Spleen (tissue), 11 donors: ENCODE results near the gene COL4A1. TPM values are rescaled to one million over a fixed set of nuclear protein-coding genes. Genes with fewer than 3 reads are reported as not detected.

Experiments used
- DNase-seq: peaks from one replicate; pipeline ENCODE4 v3.0.0-alpha.2; 2020
- H3K27ac ChIP-seq, 8 donors: fragments of 200-600 bp; sonication (generic) in 7 of 8; 1 replicate in 4 of 8; 2 replicates in 4 of 8; pipeline versions ENCODE4 v1.5.0 to v1.8.0; 2016 to 2021; ENCODE audit warnings: inconsistent platforms in 4 of 8, mild to moderate bottlenecking in 4 of 8, moderate library complexity in 1 of 8
- H3K27me3 ChIP-seq, 7 donors: fragments of 200-600 bp; sonication (generic) in 6 of 7; replicated peaks in 1 of 7; 1 replicate in 4 of 7; 2 replicates in 3 of 7; pipeline versions ENCODE4 v1.5.0 to v1.8.0; 2016 to 2021; ENCODE audit warnings: inconsistent platforms in 3 of 7, mild to moderate bottlenecking in 1 of 7
- H3K36me3 ChIP-seq, 6 donors: fragments of 200-600 bp; sonication (generic) in 5 of 6; 1 replicate in 4 of 6; 2 replicates in 2 of 6; pipeline versions ENCODE4 v1.5.0 to v1.8.0; 2016 to 2021; ENCODE audit warnings: inconsistent platforms in 2 of 6
- H3K4me1 ChIP-seq, 6 donors: fragments of 200-600 bp; sonication (generic) in 5 of 6; 1 replicate in 3 of 6; 2 replicates in 3 of 6; pipeline versions ENCODE4 v1.5.0 to v1.8.0; 2016 to 2021; ENCODE audit warnings: inconsistent platforms in 3 of 6
- H3K4me3 ChIP-seq, 8 donors: fragments of 200-600 bp; sonication (generic) in 7 of 8; 1 replicate in 4 of 8; 2 replicates in 4 of 8; pipeline versions ENCODE4 v1.5.0 to v1.8.0; 2016 to 2021; ENCODE audit warnings: inconsistent platforms in 4 of 8, mild to moderate bottlenecking in 4 of 8, moderate library complexity in 2 of 8
- H3K9me3 ChIP-seq, 8 donors: fragments of 200-600 bp; sonication (generic) in 7 of 8; 1 replicate in 4 of 8; 2 replicates in 4 of 8; pipeline versions ENCODE4 v1.5.0 to v1.8.0; 2016 to 2021; ENCODE audit warnings: inconsistent platforms in 4 of 8
- CTCF ChIP-seq, 11 experiments: fragments of 200-600 bp in 7 of 11; fragments of 450-650 bp in 4 of 11; sonication (generic) in 4 of 11; IDR thresholded peaks in 8 of 11; conservative IDR thresholded peaks in 3 of 11; 1 replicate in 7 of 11; 2 replicates in 4 of 11; pipeline versions ENCODE4 v1.4.0 to v1.8.0; 2016 to 2021; ENCODE audit warnings: antibody characterized with exemption in 11 of 11, inconsistent platforms in 4 of 11, mild to moderate bottlenecking in 1 of 11
- POLR2A ChIP-seq, 3 donors: fragments of 450-650 bp; IDR thresholded peaks; one replicate each; pipeline ENCODE4 v1.5.1; 2017; ENCODE audit warnings: antibody characterized with exemption in 3 of 3, mild to moderate bottlenecking in 1 of 3
- POLR2AphosphoS5 ChIP-seq, 3 donors: sonication (generic); formaldehyde crosslinking; IDR thresholded peaks; one replicate each; pipeline ENCODE4 v1.5.1; 2017; ENCODE audit warnings: antibody characterized with exemption in 3 of 3
- WGBS, 5 donors: extraction: QIAGEN DNeasy Blood & Tissue Kit in 3 of 5; methylation state at CpG; one replicate each; pipeline versions ENCODE4 v1.1.5 to v1.1.7; 2013 to 2018; 5-methylcytosine and 5-hydroxymethylcytosine counted together
- intact Hi-C: fragments of 100-400 bp; cut with DNase I; formaldehyde crosslinking; loops from one replicate; pipeline ENCODE4 v1.15.0; 2023; ENCODE audit warnings: low total_unique reads
- polyA plus RNA-seq, 3 donors: library from polyadenylated mRNA; stranded (reverse); fragments of 200-250 nt; gene quantifications; one replicate each; pipeline ENCODE4 v1.2.1, GENCODE V29; 2013
- total RNA-seq, 7 donors: library from RNA; depleted of rRNA in 3 of 7; stranded (reverse); fragments of >200 nt in 3 of 7; fragmentation: NEBNext Ultra II Directional in 4 of 7; extraction: Animal tissue kit (Norgen Biotek cat#: 25700) in 4 of 7; gene quantifications; one replicate each; pipeline versions ENCODE4 v1.1.0 to v1.2.1, GENCODE V29; 2016 to 2021
- donor health status: healthy with polysubstance abuse.
- donor health status: DM: no; HTN: no; CAD: no; lungs with moderate emphysema.
- donor health status: DM: no; HTN: no; CAD: no.
- donor health status: Bipolar disorder and iron deficiency.
- donor health status: healthy.
- donor health status: DM: no; HTN: no; CAD: no.
- donor health status: DM: yes; HTN: yes; CAD: no.

The COL4A1 gene
- total and polyA plus RNA-seq, 10 donors, result 37.9 to 959 (median 340) TPM

GRCh38 chr13:110350509-110350908, 43.6 kb upstream of the COL4A1 start:
- WGBS, 5 donors, result 78 to 93% (median 86%) methylated on average over 3 of the region's 3 CpGs
- no peaks in the 10 kb centered on the region for H3K27me3 ChIP-seq
- intact Hi-C loops, result no loop called here
- H3K9me3 ChIP-seq, result no peaks in the 10 kb centered on the region
- DNase-seq, result no peak
- H3K27ac ChIP-seq, result no peak overlapping the region
- peaks cover 10 to 63% (median 33%) of the 10 kb centered on the region in 6 donors for H3K4me1 ChIP-seq
- no peak overlapping the region for H3K4me3 ChIP-seq
- H3K36me3 ChIP-seq, result no peaks in the 10 kb centered on the region
- no peak for TF ChIP-seq CTCF (IDR thresholded peaks at IDR 0.05 in 8 of 11, conservative IDR thresholded peaks at IDR 0.05 in 3 of 11)
- no peak for TF ChIP-seq POLR2AphosphoS5 (IDR thresholded peaks at IDR 0.05)
- TF ChIP-seq POLR2A (IDR thresholded peaks at IDR 0.05), result no peak

GRCh38 chr13:110350049-110350448, 43.1 kb upstream of the COL4A1 start:
- H3K9me3 ChIP-seq, result no peaks in the 10 kb centered on the region
- no peak for DNase-seq
- H3K27me3 ChIP-seq, result no peaks in the 10 kb centered on the region
- intact Hi-C loops, result no loop called here
- no peak overlapping the region for H3K27ac ChIP-seq
- no peaks in the 10 kb centered on the region for H3K36me3 ChIP-seq
- no peak for TF ChIP-seq POLR2A (IDR thresholded peaks at IDR 0.05)
- TF ChIP-seq POLR2AphosphoS5 (IDR thresholded peaks at IDR 0.05), result no peak
- no peak for TF ChIP-seq CTCF (IDR thresholded peaks at IDR 0.05 in 8 of 11, conservative IDR thresholded peaks at IDR 0.05 in 3 of 11)
- H3K4me1 ChIP-seq, result peaks cover 10 to 63% (median 33%) of the 10 kb centered on the region in 6 donors
- WGBS, 5 donors, result 77 to 93% (median 82%) methylated on average over 1 of the region's 1 CpG
- H3K4me3 ChIP-seq, result no peak overlapping the region

- H3K4me1 ChIP-seq, result peaks cover 10 to 63% (median 33%) of the 10 kb centered on the region in 6 donors
- no peaks in the 10 kb centered on the region for H3K27me3 ChIP-seq
- DNase-seq, result no peak
- intact Hi-C loops, result loop anchor here (10.0 kb wide), 1 partner anchor 76 kb away; no protein-coding TSS in a partner anchor
- peak overlapping the region in 2 of 8 donors; percentile 35 to 54 for H3K27ac ChIP-seq
- no peak overlapping the region for H3K4me3 ChIP-seq
- no peaks in the 10 kb centered on the region for H3K9me3 ChIP-seq
- TF ChIP-seq POLR2A (IDR thresholded peaks at IDR 0.05), result no peak
- TF ChIP-seq POLR2AphosphoS5 (IDR thresholded peaks at IDR 0.05), result peak in 1 of 3 donors; percentile 67
- TF ChIP-seq CTCF (IDR thresholded peaks at IDR 0.05 in 8 of 11, conservative IDR thresholded peaks at IDR 0.05 in 3 of 11), result no peak
- 57 to 82% (median 66%) methylated on average over 5 of the region's 5 CpGs for WGBS, 5 donors
- no peaks in the 10 kb centered on the region for H3K36me3 ChIP-seq
Observed at GRCh38 chr13:110349239-110349638, 42.3 kb upstream of the COL4A1 start.

GRCh38 chr13:110348309-110349105, 41.5 kb upstream of the COL4A1 start:
- Histone ChIP-seq H3K4me3 (no peak overlapping the region), H3K27me3 (no peaks in the 10 kb centered on the region), H3K9me3 (no peaks in the 10 kb centered on the region), H3K36me3 (no peaks in the 10 kb centered on the region), H3K27ac (peak overlapping the region in 6 of 8 donors; percentile 6 to 69 (median 51)), H3K4me1 (peaks cover 10 to 60% (median 33%) of the 10 kb centered on the region in 6 donors)
- WGBS, 5 donors, result 51 to 61% (median 60%) methylated on average over 8 of the region's 8 CpGs
- intact Hi-C loops, result loop anchor here (10.0 kb wide), 1 partner anchor 76 kb away; no protein-coding TSS in a partner anchor
- TF ChIP-seq CTCF (IDR thresholded peaks at IDR 0.05 in 8 of 11, conservative IDR thresholded peaks at IDR 0.05 in 3 of 11), result no peak
- DNase-seq, result no peak
